Measurements from ENCODE around the gene NFIB.

Gene NFIB

GRCh38 chr9:14272927-14273528 lies 40.9 kb downstream of the NFIB start:
- no peak for DNase-seq

- DNase-seq: no peak
These were observed 42.8 kb downstream of the NFIB start for GRCh38 chr9:14271093-14271673.

- DNase-seq: no peak
These were observed 43.4 kb downstream of the NFIB start for GRCh38 chr9:14270358-14271092.

- DNase-seq: no peak
These were observed 44.0 kb downstream of the NFIB start for GRCh38 chr9:14269916-14270315.

DNA sequence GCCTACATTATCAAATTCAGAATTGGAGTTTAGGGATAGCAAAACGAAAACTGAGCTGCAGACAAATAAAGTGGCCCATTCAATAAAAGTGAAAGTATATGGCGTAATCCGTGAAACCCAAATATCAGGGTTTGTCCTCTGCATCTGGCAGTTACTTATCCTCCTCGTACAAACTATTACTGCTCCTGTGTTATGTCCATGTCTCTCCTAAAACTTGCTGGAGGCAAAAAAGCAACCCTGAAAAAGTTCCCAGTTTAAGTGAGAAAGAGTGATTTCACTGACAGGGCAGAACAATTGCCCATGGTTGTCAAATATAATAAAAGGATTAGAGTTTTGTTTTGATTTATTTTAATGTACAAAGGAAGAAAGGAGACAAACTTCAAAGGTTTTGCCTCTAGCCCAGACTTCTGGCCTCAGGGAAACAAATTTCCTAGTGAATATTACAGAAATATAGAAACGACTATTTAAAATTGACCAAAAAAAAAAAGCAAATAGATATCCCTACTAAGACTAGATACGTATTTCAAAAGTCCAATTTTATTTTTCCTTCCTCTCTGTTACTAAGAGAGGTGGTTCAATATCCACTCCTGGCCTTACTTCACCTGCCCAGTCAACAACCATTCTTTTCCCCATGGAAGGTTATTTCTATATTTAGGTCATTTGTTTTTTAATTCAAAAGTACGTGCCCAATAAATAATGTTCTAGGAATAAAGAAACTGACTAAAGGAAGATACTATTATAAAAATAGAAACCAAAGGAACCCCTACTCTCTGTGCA lies 50.0 kb downstream of the NFIB start:
- no peak for DNase-seq

DNA sequence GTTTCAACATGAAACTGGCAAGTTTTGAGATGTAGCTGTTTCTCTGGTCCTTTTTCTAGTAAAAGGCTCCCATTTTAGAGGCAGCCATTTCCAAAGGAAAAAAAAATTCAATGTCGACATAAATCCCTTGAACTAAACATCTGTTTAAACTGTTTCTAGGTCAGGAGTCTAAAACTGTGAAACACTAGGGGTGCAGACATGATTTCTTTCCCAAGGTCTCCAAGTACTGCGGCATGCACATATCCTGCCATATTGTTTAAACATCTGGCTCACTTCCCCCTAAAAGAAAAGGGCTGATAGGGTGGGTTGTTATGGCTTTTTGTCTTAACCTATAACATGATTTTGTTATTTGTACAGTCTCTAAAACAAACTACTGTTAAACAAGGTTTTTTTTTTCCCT lies 51.1 kb downstream of the NFIB start:
- no peak for DNase-seq

- no peak for DNase-seq
These were observed 52.3 kb downstream of the NFIB start for GRCh38 chr9:14261616-14262015.

DNA sequence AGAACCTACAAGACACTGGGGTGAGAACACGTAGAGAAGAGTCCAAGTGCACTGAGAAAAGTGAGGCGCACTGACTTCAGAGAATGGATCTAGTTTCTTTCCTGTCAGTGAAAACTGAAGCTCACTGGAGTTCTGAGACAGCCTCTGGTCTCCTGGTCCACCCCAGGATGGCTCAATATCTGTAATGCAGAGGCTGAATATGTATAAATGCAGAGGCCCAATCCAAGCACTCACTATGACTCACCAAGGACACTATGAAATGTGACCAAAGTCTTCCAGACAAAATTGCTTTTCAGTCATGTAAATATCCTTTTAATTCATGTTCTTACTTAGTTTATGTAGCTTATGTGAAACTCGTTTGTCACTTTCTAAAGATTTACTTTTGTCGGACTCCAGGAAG lies 53.8 kb downstream of the NFIB start:
- no peak for DNase-seq

- no peak for DNase-seq
These were observed 55.2 kb downstream of the NFIB start for GRCh38 chr9:14258660-14259239.

DNA sequence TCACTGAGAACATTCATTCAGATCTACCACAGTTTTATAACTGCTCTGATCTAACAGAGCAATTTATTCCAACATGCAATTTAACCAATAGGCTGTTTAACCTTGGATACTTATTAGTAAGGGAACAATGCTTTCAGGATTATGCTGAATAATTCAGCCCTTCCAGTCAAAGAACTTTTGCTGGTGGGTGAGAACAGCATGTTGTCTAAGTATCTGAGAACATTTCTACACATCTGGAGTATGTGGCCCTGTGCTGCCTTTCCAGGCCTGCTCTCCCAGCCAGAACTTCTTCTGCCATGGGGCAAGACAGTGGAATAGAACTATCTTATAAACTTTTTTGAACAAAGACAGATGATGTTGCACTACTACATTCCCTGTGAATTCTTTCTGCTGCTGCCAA lies 55.8 kb downstream of the NFIB start:
- no peak for DNase-seq

- DNase-seq: no peak
These were observed 57.4 kb downstream of the NFIB start for GRCh38 chr9:14256588-14256987.

- no peak for DNase-seq
These were observed 62.5 kb downstream of the NFIB start for GRCh38 chr9:14251154-14252071.

- DNase-seq: no peak
These were observed 63.2 kb downstream of the NFIB start for GRCh38 chr9:14250794-14251153.

GRCh38 chr9:14249527-14249926 lies 64.4 kb downstream of the NFIB start:
- DNase-seq: no peak

DNA sequence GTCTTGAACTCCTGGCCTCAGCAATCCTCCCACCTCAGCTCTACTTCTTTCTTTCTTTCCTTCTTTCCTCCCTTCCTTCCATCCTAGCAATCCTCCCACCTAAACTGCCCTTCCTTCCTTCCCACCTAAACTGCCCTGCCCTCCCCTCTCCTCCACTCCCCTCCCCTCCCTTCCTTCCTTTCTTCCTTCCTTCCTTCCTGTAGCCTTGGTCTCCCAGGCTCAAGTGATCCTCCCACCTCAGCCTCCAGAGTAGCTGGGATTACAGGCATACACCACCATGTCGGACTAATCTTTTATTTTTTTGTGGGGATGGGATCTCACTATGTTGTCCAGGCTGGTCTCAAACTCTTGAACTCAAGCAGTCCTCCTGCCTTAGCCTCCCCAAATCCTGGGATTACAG lies 65.8 kb downstream of the NFIB start:
- no peak for DNase-seq

DNA sequence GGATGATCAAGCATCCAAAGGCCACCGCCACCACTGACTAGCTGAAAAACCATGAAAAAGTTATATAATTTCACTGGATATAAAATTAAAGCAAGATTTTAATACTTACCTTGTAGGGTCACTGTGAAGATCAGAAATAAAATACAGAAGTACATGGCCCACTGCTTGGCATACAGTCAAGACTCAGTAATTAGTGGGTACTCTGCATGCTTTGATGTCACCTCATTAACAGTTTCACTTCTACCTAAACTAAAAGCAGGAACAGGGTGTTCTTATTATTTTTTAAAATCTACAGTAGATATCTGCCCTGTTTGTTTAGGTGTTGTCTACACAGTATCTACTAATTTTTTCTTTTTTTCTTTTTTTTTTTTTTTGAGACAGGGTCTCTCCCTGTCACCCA lies 66.4 kb downstream of the NFIB start:
- DNase-seq: no peak

DNA sequence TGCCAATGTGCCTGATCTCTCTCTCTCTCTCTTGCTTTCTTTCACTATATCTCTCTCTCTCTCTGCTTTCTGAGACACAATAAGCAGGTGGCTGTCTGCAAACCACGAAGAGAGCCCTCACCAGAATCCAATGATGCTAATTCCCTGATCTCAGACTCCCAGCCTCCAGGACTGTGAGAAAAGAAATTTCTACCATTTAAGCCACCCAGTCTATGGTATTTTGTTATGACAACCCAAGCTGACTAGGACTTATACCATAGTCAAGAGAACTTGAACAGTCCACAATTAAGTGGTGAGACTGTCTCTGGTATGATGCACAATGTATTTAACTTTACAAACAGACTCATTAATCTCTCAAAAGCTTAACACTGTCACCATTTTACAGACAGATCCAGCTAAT lies 67.0 kb downstream of the NFIB start:
- no peak for DNase-seq

- no peak for DNase-seq
These were observed 67.9 kb downstream of the NFIB start for GRCh38 chr9:14245901-14246525.

GRCh38 chr9:14243514-14244042 lies 70.4 kb downstream of the NFIB start:
- no peak for DNase-seq

DNA sequence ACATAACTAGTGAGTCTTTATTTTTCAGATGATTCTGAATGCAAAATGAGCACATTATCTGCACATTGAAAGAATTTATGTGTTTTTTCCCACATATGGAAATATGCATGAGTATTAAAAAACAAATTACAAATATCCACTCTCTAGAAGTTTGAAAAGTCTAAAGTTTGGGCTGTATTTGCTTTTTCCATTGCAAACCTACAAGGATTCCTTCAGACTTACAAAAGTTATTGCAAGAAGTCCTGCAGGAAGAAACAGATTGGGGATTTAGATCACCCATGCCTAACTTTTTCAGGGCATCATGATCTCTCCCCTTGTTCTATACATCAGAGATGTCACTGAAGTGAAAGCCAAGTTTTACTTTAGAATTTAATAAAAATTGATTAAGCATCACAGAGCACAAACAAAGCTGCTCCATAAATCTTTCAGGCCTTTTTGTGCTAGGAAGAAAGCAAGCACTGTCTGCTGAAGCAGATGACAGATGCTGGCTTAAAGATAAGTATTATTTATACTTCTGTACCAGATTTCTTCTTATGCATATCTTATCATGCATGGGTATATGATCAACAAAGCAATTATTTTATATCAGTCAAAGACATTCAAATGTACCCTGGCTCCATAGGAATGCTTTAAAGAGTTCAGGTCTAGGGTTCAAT lies 71.7 kb downstream of the NFIB start:
- no peak for DNase-seq

- no peak for DNase-seq
These were observed 73.4 kb downstream of the NFIB start for GRCh38 chr9:14240537-14240936.
